ENCODE data around the gene HOXD8.
A peak's percentile ranks its signal among the peaks of the same experiment; 100 is the strongest.

Gene HOXD8

GRCh38 chr2:176091329-176092258, 37.9 kb upstream of the HOXD8 start:
- Histone ChIP-seq H3K9ac (ENCODE audit: low read depth, low read length, poor library complexity) (no peak overlapping the region), H2BK12ac (ENCODE audit: low read length) (no peak overlapping the region), H4K91ac (ENCODE audit: low read depth, low read length, poor library complexity) (no peak overlapping the region), H3K23ac (ENCODE audit: low read depth, low read length, poor library complexity) (peak overlapping the region; percentile 4), H2AK5ac (ENCODE audit: low read depth, low read length) (no peak overlapping the region), H3K4me1 (ENCODE audit: control insufficient read depth in 2 of 2, insufficient read depth in 1 of 2, low read depth in 1 of 2, low read length in 2 of 2) (peaks cover 2 to 5% of the 10 kb centered on the region in 2 donors), H2AFZ (ENCODE audit: low read length) (peak overlapping the region; percentile 13), H3K27ac (replicated peaks; ENCODE audit: low read length) (no peak overlapping the region), H2BK120ac (ENCODE audit: low read depth, low read length) (no peak overlapping the region), H2BK5ac (ENCODE audit: low read length) (no peak overlapping the region), H3K79me1 (ENCODE audit: low read depth, low read length) (no peaks in the 10 kb centered on the region), H3K4me2 (ENCODE audit: insufficient read depth, low read length, poor library complexity, severe bottlenecking) (no peak overlapping the region), H3K4me3 (ENCODE audit: low read length in 2 of 2) (no peak overlapping the region), H3K14ac (ENCODE audit: low read length) (no peak overlapping the region), H3K18ac (ENCODE audit: low read length) (no peak overlapping the region), H3K9me3 (replicated peaks in 1 of 2; ENCODE audit: control insufficient read depth in 2 of 2, insufficient read depth in 1 of 2, low read depth in 1 of 2, low read length in 2 of 2) (peaks cover 0 to 4% of the 10 kb centered on the region in 2 donors), H3K27me3 (ENCODE audit: control insufficient read depth in 3 of 3, insufficient read depth in 3 of 3, low read depth in 1 of 3, low read length in 3 of 3) (peaks cover 48 to 97% (median 91%) of the 10 kb centered on the region in 3 experiments), H3K4ac (ENCODE audit: low read length) (no peak overlapping the region), H4K8ac (ENCODE audit: low read depth, low read length) (no peak overlapping the region), H3K36me3 (replicated peaks in 1 of 2; ENCODE audit: control insufficient read depth in 2 of 2, insufficient read depth in 2 of 2, low read length in 2 of 2) (no peaks in the 10 kb centered on the region), H2BK15ac (ENCODE audit: low read length) (no peak overlapping the region)
- no peak for DNase-seq (ENCODE audit: low spot score)
- no CpG with 5 or more reads among the region's 31 CpGs for WGBS, 2 donors (ENCODE audit: extremely low coverage in 2 of 2, insufficient read length in 2 of 2, insufficient replicate concordance in 1 of 2)

- Histone ChIP-seq H3K4me1 (ENCODE audit: control insufficient read depth in 2 of 2, insufficient read depth in 1 of 2, low read depth in 1 of 2, low read length in 2 of 2) (peaks cover 2 to 5% of the 10 kb centered on the region in 2 donors), H3K9me3 (replicated peaks in 1 of 2; ENCODE audit: control insufficient read depth in 2 of 2, insufficient read depth in 1 of 2, low read depth in 1 of 2, low read length in 2 of 2) (peaks cover 0 to 4% of the 10 kb centered on the region in 2 donors), H2AK5ac (ENCODE audit: low read depth, low read length) (no peak within 1 kb of the TSS), H3K4me3 (ENCODE audit: low read length in 2 of 2) (peak within 1 kb of the TSS; percentile 17 to 34), H2BK15ac (ENCODE audit: low read length) (no peak within 1 kb of the TSS), H2AFZ (ENCODE audit: low read length) (peak within 1 kb of the TSS; percentile 95), H3K4me2 (ENCODE audit: insufficient read depth, low read length, poor library complexity, severe bottlenecking) (peak within 1 kb of the TSS; percentile 72), H2BK12ac (ENCODE audit: low read length) (no peak within 1 kb of the TSS), H2BK5ac (ENCODE audit: low read length) (no peak within 1 kb of the TSS), H4K91ac (ENCODE audit: low read depth, low read length, poor library complexity) (no peak within 1 kb of the TSS), H3K14ac (ENCODE audit: low read length) (no peak within 1 kb of the TSS), H3K4ac (ENCODE audit: low read length) (no peak within 1 kb of the TSS), H3K79me1 (ENCODE audit: low read depth, low read length) (no peaks in the 10 kb centered on the region), H2BK120ac (ENCODE audit: low read depth, low read length) (no peak within 1 kb of the TSS), H3K36me3 (replicated peaks in 1 of 2; ENCODE audit: control insufficient read depth in 2 of 2, insufficient read depth in 2 of 2, low read length in 2 of 2) (no peaks in the 10 kb centered on the region), H3K23ac (ENCODE audit: low read depth, low read length, poor library complexity) (peak within 1 kb of the TSS; percentile 68), H3K18ac (ENCODE audit: low read length) (peak within 1 kb of the TSS; percentile 67), H4K8ac (ENCODE audit: low read depth, low read length) (no peak within 1 kb of the TSS), H3K9ac (ENCODE audit: low read depth, low read length, poor library complexity) (peak within 1 kb of the TSS; percentile 45), H3K27me3 (ENCODE audit: control insufficient read depth in 3 of 3, insufficient read depth in 3 of 3, low read depth in 1 of 3, low read length in 3 of 3) (peaks cover 54 to 97% (median 91%) of the 10 kb centered on the region in 3 experiments), H3K27ac (replicated peaks; ENCODE audit: low read length) (no peak within 1 kb of the TSS)
- no peak for DNase-seq (ENCODE audit: low spot score)
- no CpG with 5 or more reads among the region's 95 CpGs for WGBS, 2 donors (ENCODE audit: extremely low coverage in 2 of 2, insufficient read length in 2 of 2, insufficient replicate concordance in 1 of 2)
Measured at GRCh38 chr2:176092270-176093144, 37.0 kb upstream of the HOXD8 start, which contains the start of gene HOXD13. Gene HOXD13, plus strand, starts transcription at chr2:176092721. Its CDS starts 170 bp downstream, at chr2:176092891.

- Histone ChIP-seq H3K9ac (ENCODE audit: low read depth, low read length, poor library complexity) (peak overlapping the region; percentile 45), H2AK5ac (ENCODE audit: low read depth, low read length) (no peak overlapping the region), H2BK12ac (ENCODE audit: low read length) (no peak overlapping the region), H3K4ac (ENCODE audit: low read length) (no peak overlapping the region), H3K14ac (ENCODE audit: low read length) (no peak overlapping the region), H3K9me3 (replicated peaks in 1 of 2; ENCODE audit: control insufficient read depth in 2 of 2, insufficient read depth in 1 of 2, low read depth in 1 of 2, low read length in 2 of 2) (peaks cover 0 to 4% of the 10 kb centered on the region in 2 donors), H2BK5ac (ENCODE audit: low read length) (no peak overlapping the region), H3K27me3 (ENCODE audit: control insufficient read depth in 3 of 3, insufficient read depth in 3 of 3, low read depth in 1 of 3, low read length in 3 of 3) (peaks cover 56 to 97% (median 91%) of the 10 kb centered on the region in 3 experiments), H3K18ac (ENCODE audit: low read length) (peak overlapping the region; percentile 67), H3K27ac (replicated peaks; ENCODE audit: low read length) (no peak overlapping the region), H3K4me2 (ENCODE audit: insufficient read depth, low read length, poor library complexity, severe bottlenecking) (peak overlapping the region; percentile 72), H3K4me3 (ENCODE audit: low read length in 2 of 2) (peak overlapping the region; percentile 17 to 34), H2AFZ (ENCODE audit: low read length) (peak overlapping the region; percentile 95), H3K36me3 (replicated peaks in 1 of 2; ENCODE audit: control insufficient read depth in 2 of 2, insufficient read depth in 2 of 2, low read length in 2 of 2) (no peaks in the 10 kb centered on the region), H2BK120ac (ENCODE audit: low read depth, low read length) (no peak overlapping the region), H4K91ac (ENCODE audit: low read depth, low read length, poor library complexity) (no peak overlapping the region), H2BK15ac (ENCODE audit: low read length) (no peak overlapping the region), H3K79me1 (ENCODE audit: low read depth, low read length) (no peaks in the 10 kb centered on the region), H3K4me1 (ENCODE audit: control insufficient read depth in 2 of 2, insufficient read depth in 1 of 2, low read depth in 1 of 2, low read length in 2 of 2) (peaks cover 2 to 3% of the 10 kb centered on the region in 2 donors), H4K8ac (ENCODE audit: low read depth, low read length) (no peak overlapping the region), H3K23ac (ENCODE audit: low read depth, low read length, poor library complexity) (peak overlapping the region; percentile 68)
- WGBS, 2 donors (ENCODE audit: extremely low coverage in 2 of 2, insufficient read length in 2 of 2, insufficient replicate concordance in 1 of 2) = no CpG with 5 or more reads among the region's 53 CpGs
- DNase-seq (ENCODE audit: low spot score) = no peak
Measured at GRCh38 chr2:176093145-176093897, 36.2 kb upstream of the HOXD8 start.

Data from neuronal stem cell (in vitro differentiated cells).